Heart left ventricle (tissue), 16 donors: ENCODE data around the gene KLF5. TPM values are rescaled to one million over a fixed set of nuclear protein-coding genes. Genes with fewer than 3 reads are reported as not detected.

Experiments
- ATAC-seq, 4 donors: fragments of 200-7000 bp; cut with Tn5 transposase; one replicate each; pipeline ENCODE4 v1.9.1; 2020 to 2022; ENCODE audit warnings: moderate library complexity in 4 of 4, mild to moderate bottlenecking in 3 of 4, moderate number of reproducible peaks in 1 of 4
- DNase-seq, 5 donors: peaks; one replicate each; pipeline ENCODE4 v3.0.0-alpha.2; 2020
- H3K27ac ChIP-seq, 12 donors: fragments of 200-600 bp; sonication (generic) in 4 of 12; one replicate each; pipeline versions ENCODE4 v1.5.0 to v1.8.0; 2016 to 2022; ENCODE audit warnings: mild to moderate bottlenecking in 2 of 12
- H3K27me3 ChIP-seq, 9 donors: fragments of 200-600 bp; sonication (generic) in 2 of 9; one replicate each; pipeline versions ENCODE4 v1.5.1 to v1.8.0; 2016 to 2022; ENCODE audit warnings: mild to moderate bottlenecking in 3 of 9
- H3K36me3 ChIP-seq, 9 donors: fragments of 200-600 bp; sonication (generic) in 2 of 9; one replicate each; pipeline versions ENCODE4 v1.5.0 to v1.8.0; 2018 to 2022; ENCODE audit warnings: mild to moderate bottlenecking in 2 of 9
- H3K4me1 ChIP-seq, 12 donors: fragments of 200-600 bp; sonication (generic) in 4 of 12; one replicate each; pipeline versions ENCODE4 v1.5.0 to v1.8.0; 2016 to 2022; ENCODE audit warnings: mild to moderate bottlenecking in 3 of 12
- H3K4me3 ChIP-seq, 12 donors: fragments of 200-600 bp; sonication (generic) in 4 of 12; one replicate each; pipeline versions ENCODE4 v1.5.0 to v1.8.0; 2017 to 2022; ENCODE audit warnings: mild to moderate bottlenecking in 9 of 12, moderate library complexity in 4 of 12
- H3K9me3 ChIP-seq, 12 donors: fragments of 200-600 bp; sonication (generic) in 4 of 12; one replicate each; pipeline versions ENCODE4 v1.5.0 to v1.8.0; 2016 to 2022; ENCODE audit warnings: mild to moderate bottlenecking in 1 of 12
- CTCF ChIP-seq, 12 donors: fragments of 200-600 bp; sonication (generic) in 4 of 12; IDR thresholded peaks; one replicate each; pipeline versions ENCODE4 v1.5.0 to v1.8.0; 2018 to 2022; ENCODE audit warnings: antibody characterized with exemption in 12 of 12, mild to moderate bottlenecking in 5 of 12
- POLR2A ChIP-seq, 2 donors: fragments of 450-650 bp; IDR thresholded peaks; one replicate each; pipeline ENCODE4 v1.6.1; 2017; ENCODE audit warnings: antibody characterized with exemption in 2 of 2, mild to moderate bottlenecking in 2 of 2, moderate library complexity in 2 of 2
- WGBS, 4 donors: extraction: QIAGEN DNeasy Blood & Tissue Kit in 2 of 4; methylation state at CpG; one replicate each; pipeline versions ENCODE4 v1.1.5 to v1.1.7; 2013 to 2018; 5-methylcytosine and 5-hydroxymethylcytosine counted together
- intact Hi-C, 10 donors: fragments of 100-400 bp; cut with DNase I; formaldehyde crosslinking; loops; one replicate each; pipeline versions ENCODE4 v1.11.1 to v1.14.2; 2022
- polyA plus RNA-seq, 2 donors: library from polyadenylated mRNA; stranded (reverse); fragments of 200-250 nt; gene quantifications; one replicate each; pipeline ENCODE4 v1.2.3, GENCODE V29; 2013
- total RNA-seq, 9 donors: library from RNA; depleted of rRNA in 2 of 9; stranded (reverse); fragments of >200 nt in 2 of 9; fragmentation: NEBNext Ultra II Directional in 3 of 9; extraction: Animal tissue kit (Norgen Biotek cat#: 25700) in 3 of 9; gene quantifications; one replicate each; pipeline versions ENCODE4 v1.1.0 to v1.2.4, GENCODE V29; 2016 to 2023
- donor health status: ischemic (EF 13 %, LVEDD 7.1; RV severe dilation, severe dysfunction).
- donor health status: healthy with polysubstance abuse.
- donor health status: DM: no; HTN: yes; CAD: no.
- donor health status: DM: no; HTN: no; CAD: no.
- donor health status: ischemic (EF 25% LVEDD 6.9; RV normal size, moderate dysfunction).
- donor health status: ischemic (EF 25% LVEDD 5.7; RV mildly dilated, moderate dysfunction).
- donor health status: healthy.
- donor health status: DM: yes; HTN: yes; CAD: no.
- donor health status: ischemic (EF 35%, LVEDD 5.7; RV mildly dilated, moderate dysfunction).
- donor health status: nonischemic (EF 11% LVEDD 7.7; RV severe dilation, severe dysfunction).
- donor health status: DM: yes; HTN: yes; CAD: no.
- donor health status: PGD.
- donor health status: ischemic (EF 29% LVEDD 5.4; RV normal size, mild dysfunction).
- donor health status: nonischemic (EF 23%, LVEDD 6.1; RV moderate dilation, normal function).

KLF5 gene
- total and polyA plus RNA-seq, 11 donors = 0.64 to 6.9 (median 2.6) TPM

- 61 to 75% (median 66%) methylated on average over 18 of the region's 18 CpGs for WGBS, 4 donors
- Histone ChIP-seq H3K4me1 (peaks cover 0 to 3% (median 0%) of the 10 kb centered on the region in 12 donors), H3K9me3 (no peaks in the 10 kb centered on the region), H3K4me3 (no peak overlapping the region), H3K27me3 (no peaks in the 10 kb centered on the region), H3K27ac (no peak overlapping the region), H3K36me3 (peaks cover 0 to 9% (median 0%) of the 10 kb centered on the region in 9 donors)
- TF ChIP-seq CTCF (IDR thresholded peaks at IDR 0.05) (no peak), POLR2A (IDR thresholded peaks at IDR 0.05) (no peak)
- DNase-seq (no peak), ATAC-seq (no peak)
- intact Hi-C loops = no loop called here
Observed at GRCh38 chr13:73075546-73075945, 16.7 kb downstream of the KLF5 start.

- Histone ChIP-seq H3K4me1 (peaks cover 0 to 3% (median 0%) of the 10 kb centered on the region in 12 donors), H3K27me3 (no peaks in the 10 kb centered on the region), H3K9me3 (no peaks in the 10 kb centered on the region), H3K27ac (no peak overlapping the region), H3K36me3 (peaks cover 0 to 9% (median 0%) of the 10 kb centered on the region in 9 donors), H3K4me3 (no peak overlapping the region)
- no peak for DNase-seq
- intact Hi-C loops = no loop called here
- WGBS, 4 donors = 67 to 74% (median 68%) methylated on average over 2 of the region's 2 CpGs
- TF ChIP-seq POLR2A (IDR thresholded peaks at IDR 0.05) = no peak
- no peak for TF ChIP-seq CTCF (IDR thresholded peaks at IDR 0.05)
- no peak for ATAC-seq
Observed at GRCh38 chr13:73075954-73076353, 17.1 kb downstream of the KLF5 start.

DNA sequence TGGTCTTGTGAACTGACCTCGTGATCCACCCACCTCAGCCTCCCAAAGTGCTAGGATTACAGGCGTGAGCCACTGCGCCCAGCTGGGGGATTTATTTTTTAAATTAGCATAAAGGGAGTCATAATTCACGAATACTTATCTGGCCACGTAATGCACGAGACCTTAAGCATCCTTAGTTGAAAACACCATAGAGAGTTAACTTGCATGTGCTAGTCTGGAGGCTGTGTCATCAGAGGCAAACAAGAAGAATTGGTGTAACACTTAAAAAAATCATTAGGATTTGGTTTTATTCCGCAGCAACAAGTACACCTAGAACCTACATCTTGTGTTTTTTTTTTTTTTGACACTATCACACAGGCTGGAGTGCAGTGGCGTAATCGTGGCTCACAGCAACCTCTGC is 19.1 kb downstream of the KLF5 start:
- DNase-seq = no peak
- WGBS, 4 donors = 83 to 95% (median 89%) methylated on average over 9 of the region's 9 CpGs
- Histone ChIP-seq H3K36me3 (peaks cover 0 to 9% (median 0%) of the 10 kb centered on the region in 9 donors), H3K27ac (no peak overlapping the region), H3K9me3 (no peaks in the 10 kb centered on the region), H3K4me3 (no peak overlapping the region), H3K4me1 (peaks cover 0 to 3% (median 0%) of the 10 kb centered on the region in 12 donors), H3K27me3 (no peaks in the 10 kb centered on the region)
- TF ChIP-seq CTCF (IDR thresholded peaks at IDR 0.05) (no peak), POLR2A (IDR thresholded peaks at IDR 0.05) (no peak)
- intact Hi-C loops = no loop called here
- no peak for ATAC-seq

DNA sequence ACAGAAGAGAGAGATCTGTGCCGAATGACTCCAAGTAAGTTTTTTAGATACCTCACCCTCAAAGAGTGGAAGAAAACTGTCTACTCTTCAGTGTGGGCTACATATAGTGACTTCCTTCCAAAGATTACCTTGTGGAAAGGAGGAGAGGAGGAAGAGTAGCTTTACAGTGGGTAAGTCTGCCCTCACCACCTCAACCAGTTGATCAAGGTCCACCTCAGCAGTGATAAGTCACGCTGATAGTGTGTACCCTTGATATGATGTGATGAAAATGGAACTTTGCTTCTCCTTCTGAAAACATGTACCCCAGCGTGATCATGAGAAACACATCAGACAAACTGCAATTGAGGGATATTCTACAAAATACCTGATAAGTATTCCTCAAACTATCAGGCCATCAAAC is 20.6 kb downstream of the KLF5 start:
- Histone ChIP-seq H3K4me1 (no peaks in the 10 kb centered on the region), H3K9me3 (no peaks in the 10 kb centered on the region), H3K36me3 (peaks cover 0 to 9% (median 0%) of the 10 kb centered on the region in 9 donors), H3K27ac (no peak overlapping the region), H3K4me3 (no peak overlapping the region), H3K27me3 (no peaks in the 10 kb centered on the region)
- intact Hi-C loops = no loop called here
- TF ChIP-seq CTCF (IDR thresholded peaks at IDR 0.05) = no peak
- no peak for TF ChIP-seq POLR2A (IDR thresholded peaks at IDR 0.05)
- no peak for ATAC-seq
- WGBS, 4 donors = 83 to 93% (median 88%) methylated on average over 3 of the region's 3 CpGs
- no peak for DNase-seq
